ENCODE results near the gene DEF6. TPM values are rescaled to one million over a fixed set of nuclear protein-coding genes. Genes with fewer than 3 reads are reported as not detected.

The DEF6 gene
- total and polyA plus RNA-seq, 2 of the 8 experiments (the other 6 are each of a cell fraction or from before 2014, with no cell fraction given): 3.3 to 4.1 TPM

DNA sequence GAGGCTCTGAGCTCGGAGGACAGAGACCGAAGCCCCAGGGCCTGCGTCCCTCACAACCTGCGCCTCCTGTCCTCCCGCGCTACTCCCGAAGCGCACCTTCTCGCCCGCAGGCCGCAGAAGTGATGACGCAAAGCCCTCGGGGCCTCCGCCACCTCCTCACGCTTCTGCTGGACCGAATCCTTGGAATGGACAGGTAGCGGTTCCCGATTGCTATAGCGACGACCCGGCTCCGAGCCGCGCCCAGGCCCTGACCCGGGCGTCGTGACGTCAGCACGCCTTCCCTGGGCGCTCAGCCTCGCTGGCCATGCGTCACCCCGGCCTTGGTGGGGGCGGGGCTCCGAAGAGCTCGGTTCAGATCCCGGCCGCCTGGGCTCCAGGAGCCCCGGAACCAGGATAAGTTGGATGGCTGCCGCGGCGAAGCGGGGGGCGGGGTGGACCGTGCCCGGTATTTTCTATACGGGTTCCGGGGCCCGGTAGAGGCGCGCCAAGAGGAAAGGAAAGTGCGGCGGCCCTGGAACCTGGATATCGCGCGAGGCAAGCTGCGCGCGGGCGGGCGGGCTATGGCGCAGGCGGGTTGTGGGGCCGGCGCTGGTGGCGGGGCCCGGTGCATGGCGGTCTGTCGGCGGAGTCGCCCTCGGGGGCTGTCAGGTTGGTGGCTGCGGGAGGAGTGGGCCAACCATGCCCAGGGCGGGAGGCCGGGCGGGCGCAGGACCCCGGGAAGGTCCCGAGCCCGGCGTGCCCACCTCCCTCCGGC is 38.2 kb upstream of the DEF6 start, which contains the start of gene ZNF76 (continued):
- TF ChIP-seq RAD21 (IDR thresholded peaks at IDR 0.05 in 1 of 2, conservative IDR thresholded peaks at IDR 0.05 in 1 of 2; ENCODE audit: low read depth in 2 of 2, low read length in 2 of 2): no peak
- TF ChIP-seq JUN (IDR thresholded peaks at IDR 0.05; ENCODE audit: low read depth, low read length): no peak
- TF ChIP-seq PHF8 (conservative IDR thresholded peaks at IDR 0.05; ENCODE audit: low read depth, low read length): peak; percentile 100
- TF ChIP-seq KDM5A (IDR thresholded peaks at IDR 0.05; ENCODE audit: low read length): 0 out of 2 replicates have a peak, but pooled peaks have one; percentile 14
- TF ChIP-seq TAF1 (IDR thresholded peaks at IDR 0.05; ENCODE audit: low read depth, low read length): peak; percentile 48
